Trophoblast cell (in vitro differentiated cells and primary cell): ENCODE data around the gene CDKN2B.

Experiments
- DNase-seq, 2 donors: peaks; one replicate each; pipeline ENCODE4 v3.0.0-alpha.2; 2016
- H2AFZ ChIP-seq: 2 replicates; pipeline ENCODE4 v1.6.1; 2013; ENCODE audit warnings: low read length, moderate library complexity, mild to moderate bottlenecking; ENCODE audit not compliant: insufficient read depth, poor library complexity
- H2AK5ac ChIP-seq: 2 replicates; pipeline ENCODE4 v1.6.1; 2013; ENCODE audit warnings: mild to moderate bottlenecking, low read length
- H2BK120ac ChIP-seq: 2 replicates; pipeline ENCODE4 v1.6.1; 2013; ENCODE audit warnings: low read length, mild to moderate bottlenecking, moderate library complexity; ENCODE audit not compliant: insufficient read depth, poor library complexity
- H2BK12ac ChIP-seq: 2 replicates; pipeline ENCODE4 v1.6.1; 2013; ENCODE audit warnings: mild to moderate bottlenecking, low read length, moderate library complexity
- H2BK5ac ChIP-seq: 2 replicates; pipeline ENCODE4 v1.6.1; 2013; ENCODE audit warnings: low read length, low read depth, moderate library complexity, mild to moderate bottlenecking; ENCODE audit not compliant: poor library complexity
- H3K14ac ChIP-seq: 2 replicates; pipeline ENCODE4 v1.6.1; 2013; ENCODE audit warnings: mild to moderate bottlenecking, low read length
- H3K18ac ChIP-seq: 2 replicates; pipeline ENCODE4 v1.6.1; 2013; ENCODE audit warnings: mild to moderate bottlenecking, low read length
- H3K23ac ChIP-seq: 2 replicates; pipeline ENCODE4 v1.6.1; 2013; ENCODE audit warnings: low read length
- H3K27ac ChIP-seq: 2 replicates; pipeline ENCODE4 v1.5.1; 2013; ENCODE audit warnings: low read depth, mild to moderate bottlenecking, inconsistent platforms, low read length, moderate library complexity
- H3K27me3 ChIP-seq: 2 replicates; pipeline ENCODE4 v1.6.1; 2013; ENCODE audit warnings: inconsistent platforms, mild to moderate bottlenecking, low read length, moderate library complexity; ENCODE audit not compliant: insufficient read depth
- H3K36me3 ChIP-seq, 2 experiments: 1 replicate in 1 of 2; 2 replicates in 1 of 2; pipeline ENCODE4 v1.6.1; 2013; ENCODE audit warnings: low read length in 2 of 2, mild to moderate bottlenecking in 2 of 2, moderate library complexity in 1 of 2; ENCODE audit not compliant: insufficient read depth in 2 of 2, control insufficient read depth in 1 of 2
- H3K4ac ChIP-seq: 2 replicates; pipeline ENCODE4 v1.6.1; 2013; ENCODE audit warnings: low read depth, mild to moderate bottlenecking, low read length, moderate library complexity
- H3K4me1 ChIP-seq, 2 experiments: 1 replicate in 1 of 2; 2 replicates in 1 of 2; pipeline ENCODE4 v1.6.1; 2013; ENCODE audit warnings: low read length in 2 of 2, mild to moderate bottlenecking in 2 of 2, moderate library complexity in 1 of 2; ENCODE audit not compliant: insufficient read depth in 2 of 2, control insufficient read depth in 1 of 2
- H3K4me2 ChIP-seq: 2 replicates; pipeline ENCODE4 v1.6.1; 2013; ENCODE audit warnings: inconsistent platforms, mild to moderate bottlenecking, low read length, moderate library complexity
- H3K4me3 ChIP-seq: 2 replicates; pipeline ENCODE4 v1.5.1; 2013; ENCODE audit warnings: mild to moderate bottlenecking, low read depth, low read length, inconsistent platforms
- H3K79me1 ChIP-seq: one replicate; pipeline ENCODE4 v1.6.1; 2013; ENCODE audit warnings: low read length
- H3K79me2 ChIP-seq: 2 replicates; pipeline ENCODE4 v1.6.1; 2013; ENCODE audit warnings: low read length, mild to moderate bottlenecking; ENCODE audit not compliant: control insufficient read depth, insufficient read depth, poor library complexity
- H3K9ac ChIP-seq: 2 replicates; pipeline ENCODE4 v1.6.1; 2013; ENCODE audit warnings: mild to moderate bottlenecking, low read length
- H3K9me3 ChIP-seq: 2 replicates; pipeline ENCODE4 v1.6.1; 2013; ENCODE audit warnings: low read depth, mild to moderate bottlenecking, control low read depth, inconsistent platforms, low read length; ENCODE audit not compliant: insufficient read depth
- H4K12ac ChIP-seq: 2 replicates; pipeline ENCODE4 v1.6.1; 2013; ENCODE audit warnings: low read depth, mild to moderate bottlenecking, low read length, moderate library complexity
- H4K8ac ChIP-seq: 2 replicates; pipeline ENCODE4 v1.6.1; 2013; ENCODE audit warnings: low read depth, mild to moderate bottlenecking, low read length, moderate library complexity
- H4K91ac ChIP-seq: one replicate; pipeline ENCODE4 v1.6.1; 2013; ENCODE audit warnings: low read depth, mild to moderate bottlenecking, low read length, moderate library complexity
- WGBS: extraction: QIAGEN DNeasy Blood & Tissue Kit; methylation state at CpG from one replicate; pipeline ENCODE4 v1.1.7; 2013; ENCODE audit warnings: missing lambda C conversion rate; ENCODE audit not compliant: insufficient read length, insufficient coverage; ENCODE audit errors: extremely low coverage; 5-methylcytosine and 5-hydroxymethylcytosine counted together

CDKN2B gene

DNA sequence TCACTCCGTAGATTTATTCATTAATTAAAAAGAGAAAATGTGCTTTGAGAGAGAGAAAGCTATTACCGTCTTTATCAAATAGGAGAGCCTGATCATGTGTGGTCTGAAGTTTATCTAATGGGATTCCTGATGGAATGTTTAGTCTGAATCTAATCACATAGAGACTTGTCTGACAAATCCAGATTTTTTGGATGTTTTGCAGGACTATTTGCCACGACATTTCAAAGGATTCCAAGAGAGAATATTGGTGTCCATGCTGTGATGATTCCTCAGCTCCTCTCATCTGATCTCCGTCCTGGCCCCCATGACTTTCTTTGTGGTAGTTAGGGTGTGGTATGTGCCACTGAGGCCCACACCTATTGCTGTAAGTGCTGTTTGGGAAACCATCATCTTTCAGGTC is 20.1 kb upstream of the CDKN2B start:
- no CpG with 5 or more reads among the region's 4 CpGs for WGBS
- Histone ChIP-seq H3K9ac (no peak overlapping the region), H3K79me1 (no peaks in the 10 kb centered on the region), H3K27ac (no peak overlapping the region), H4K91ac (peak overlapping the region; percentile 13), H2AFZ (no peak overlapping the region), H3K9me3 (peaks cover 1% of the 10 kb centered on the region), H3K23ac (no peak overlapping the region), H3K18ac (no peak overlapping the region), H2BK12ac (peak overlapping the region; percentile 86), H3K4me2 (no peak overlapping the region), H2AK5ac (no peak overlapping the region), H3K4me3 (no peak overlapping the region), H3K4ac (no peak overlapping the region), H3K36me3 (no peaks in the 10 kb centered on the region), H3K14ac (no peak overlapping the region), H4K8ac (no peak overlapping the region), H4K12ac (no peak overlapping the region), H2BK120ac (peak overlapping the region; percentile 15), H3K79me2 (no peaks in the 10 kb centered on the region), H2BK5ac (no peak overlapping the region), H3K27me3 (no peaks in the 10 kb centered on the region), H3K4me1 (peaks cover 0 to 2% of the 10 kb centered on the region in 2 experiments)
- peak; percentile 35 to 80 for DNase-seq

- no peak for DNase-seq
- Histone ChIP-seq H3K4ac (no peak overlapping the region), H3K9me3 (peaks cover 1% of the 10 kb centered on the region), H3K9ac (no peak overlapping the region), H4K12ac (no peak overlapping the region), H3K14ac (no peak overlapping the region), H4K8ac (no peak overlapping the region), H3K79me1 (no peaks in the 10 kb centered on the region), H3K4me2 (no peak overlapping the region), H3K27me3 (no peaks in the 10 kb centered on the region), H3K4me3 (no peak overlapping the region), H2AK5ac (no peak overlapping the region), H3K23ac (no peak overlapping the region), H3K4me1 (peaks cover 0 to 2% of the 10 kb centered on the region in 2 experiments), H2BK5ac (no peak overlapping the region), H2AFZ (no peak overlapping the region), H3K18ac (no peak overlapping the region), H3K36me3 (no peaks in the 10 kb centered on the region), H2BK12ac (no peak overlapping the region), H4K91ac (no peak overlapping the region), H2BK120ac (no peak overlapping the region), H3K79me2 (no peaks in the 10 kb centered on the region), H3K27ac (no peak overlapping the region)
These were observed 19.3 kb upstream of the CDKN2B start for GRCh38 chr9:22028394-22028793.

GRCh38 chr9:22026696-22027095 is 17.6 kb upstream of the CDKN2B start:
- H4K12ac ChIP-seq, result no peak overlapping the region
- H3K4me2 ChIP-seq, result no peak overlapping the region
- no peak for DNase-seq
- H3K4me1 ChIP-seq, result peaks cover 0 to 2% of the 10 kb centered on the region in 2 experiments
- no peak overlapping the region for H4K8ac ChIP-seq
- peak overlapping the region; percentile 9 for H2BK12ac ChIP-seq
- H2BK5ac ChIP-seq, result no peak overlapping the region
- H3K79me1 ChIP-seq, result no peaks in the 10 kb centered on the region
- H3K18ac ChIP-seq, result no peak overlapping the region
- H3K9me3 ChIP-seq, result peaks cover 1% of the 10 kb centered on the region
- H3K4ac ChIP-seq, result no peak overlapping the region
- no peak overlapping the region for H2BK120ac ChIP-seq
- no peak overlapping the region for H3K14ac ChIP-seq
- H3K23ac ChIP-seq, result no peak overlapping the region
- no peaks in the 10 kb centered on the region for H3K79me2 ChIP-seq
- no peak overlapping the region for H2AFZ ChIP-seq
- no peak overlapping the region for H3K4me3 ChIP-seq
- peak overlapping the region; percentile 23 for H2AK5ac ChIP-seq
- no peaks in the 10 kb centered on the region for H3K27me3 ChIP-seq
- H3K27ac ChIP-seq, result no peak overlapping the region
- no CpG with 5 or more reads among the region's 6 CpGs for WGBS
- H3K9ac ChIP-seq, result no peak overlapping the region
- no peak overlapping the region for H4K91ac ChIP-seq
- H3K36me3 ChIP-seq, result no peaks in the 10 kb centered on the region

GRCh38 chr9:22022396-22022795 is 13.3 kb upstream of the CDKN2B start:
- no peak overlapping the region for H3K27ac ChIP-seq
- H3K4ac ChIP-seq, result no peak overlapping the region
- no peaks in the 10 kb centered on the region for H3K27me3 ChIP-seq
- H3K9me3 ChIP-seq, result peaks cover 1% of the 10 kb centered on the region
- H2AK5ac ChIP-seq, result no peak overlapping the region
- H3K23ac ChIP-seq, result no peak overlapping the region
- H3K4me2 ChIP-seq, result no peak overlapping the region
- H3K36me3 ChIP-seq, result no peaks in the 10 kb centered on the region
- no peaks in the 10 kb centered on the region for H3K79me2 ChIP-seq
- H2BK120ac ChIP-seq, result no peak overlapping the region
- H3K4me1 ChIP-seq, result no peaks in the 10 kb centered on the region
- no peak overlapping the region for H2AFZ ChIP-seq
- no peak overlapping the region for H4K91ac ChIP-seq
- no peak overlapping the region for H3K4me3 ChIP-seq
- no peak overlapping the region for H2BK5ac ChIP-seq
- no peak overlapping the region for H4K8ac ChIP-seq
- no peak overlapping the region for H2BK12ac ChIP-seq
- no peak overlapping the region for H3K18ac ChIP-seq
- DNase-seq, result no peak
- WGBS, result no CpG with 5 or more reads among the region's 3 CpGs
- no peaks in the 10 kb centered on the region for H3K79me1 ChIP-seq
- H3K14ac ChIP-seq, result no peak overlapping the region
- no peak overlapping the region for H4K12ac ChIP-seq
- no peak overlapping the region for H3K9ac ChIP-seq
